ENCODE measurements around the gene CRMP1.
A peak's percentile ranks its signal among the peaks of the same experiment; 100 is the strongest.

DNA sequence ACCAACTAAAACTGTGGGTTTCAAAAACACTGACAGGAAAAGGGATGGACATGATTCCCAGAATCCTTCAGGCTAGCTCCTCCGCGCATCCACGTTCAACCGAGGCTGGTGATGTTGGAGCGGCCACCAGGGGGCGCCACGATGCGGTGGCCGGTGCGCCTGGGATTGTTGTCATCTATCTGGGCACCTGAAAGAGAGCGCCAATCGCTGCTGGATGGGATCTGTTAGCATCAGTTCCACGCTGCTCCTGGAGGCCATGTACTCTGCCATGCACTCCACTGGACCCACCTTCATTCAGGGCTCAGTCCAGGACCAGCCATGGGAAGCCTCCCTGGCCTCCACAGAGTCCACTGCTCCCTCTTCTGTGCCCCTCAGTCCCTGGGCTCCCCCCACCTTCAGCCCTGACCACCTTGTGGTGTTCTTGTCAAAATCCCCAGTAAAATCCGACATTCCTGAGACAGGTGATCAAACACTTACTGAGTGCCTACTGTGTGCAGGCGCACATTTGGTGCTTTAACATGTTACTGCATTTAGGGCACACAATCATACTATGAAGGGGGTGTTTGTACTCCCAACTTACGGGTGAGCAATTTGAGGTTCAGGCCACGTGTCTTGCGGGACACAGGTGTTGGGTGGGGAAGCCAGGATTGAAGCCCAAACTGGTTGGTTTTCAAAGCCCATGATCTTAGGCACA, 71.1 kb downstream of the CRMP1 start:
- TF ChIP-seq, protein P1, sequence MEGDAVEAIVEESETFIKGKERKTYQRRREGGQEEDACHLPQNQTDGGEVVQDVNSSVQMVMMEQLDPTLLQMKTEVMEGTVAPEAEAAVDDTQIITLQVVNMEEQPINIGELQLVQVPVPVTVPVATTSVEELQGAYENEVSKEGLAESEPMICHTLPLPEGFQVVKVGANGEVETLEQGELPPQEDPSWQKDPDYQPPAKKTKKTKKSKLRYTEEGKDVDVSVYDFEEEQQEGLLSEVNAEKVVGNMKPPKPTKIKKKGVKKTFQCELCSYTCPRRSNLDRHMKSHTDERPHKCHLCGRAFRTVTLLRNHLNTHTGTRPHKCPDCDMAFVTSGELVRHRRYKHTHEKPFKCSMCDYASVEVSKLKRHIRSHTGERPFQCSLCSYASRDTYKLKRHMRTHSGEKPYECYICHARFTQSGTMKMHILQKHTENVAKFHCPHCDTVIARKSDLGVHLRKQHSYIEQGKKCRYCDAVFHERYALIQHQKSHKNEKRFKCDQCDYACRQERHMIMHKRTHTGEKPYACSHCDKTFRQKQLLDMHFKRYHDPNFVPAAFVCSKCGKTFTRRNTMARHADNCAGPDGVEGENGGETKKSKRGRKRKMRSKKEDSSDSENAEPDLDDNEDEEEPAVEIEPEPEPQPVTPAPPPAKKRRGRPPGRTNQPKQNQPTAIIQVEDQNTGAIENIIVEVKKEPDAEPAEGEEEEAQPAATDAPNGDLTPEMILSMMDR (IDR thresholded peaks at IDR 0.05), result peak in 4 of 5 experiments; percentile 27 to 43 (median 30)
- TF ChIP-seq POLR2A (IDR thresholded peaks at IDR 0.05) (no peak), EP300 (IDR thresholded peaks at IDR 0.05) (no peak)
